ENCODE results near the gene CITED1. TPM values are rescaled to one million over a fixed set of nuclear protein-coding genes. Genes with fewer than 3 reads are reported as not detected.

CITED1 gene
- total RNA-seq, 1 experiment from 2014 or later, result 0.72 TPM

GRCh38 chrX:72273718-72274117 is 32.0 kb downstream of the CITED1 start:
- CTCF ChIA-PET, result interaction anchor here (0.8 kb wide), 1 partner anchor 8 kb away, joined by 3 read pairs; no protein-coding TSS in a partner anchor
- peaks cover 37% of the 10 kb centered on the region for H3K4me1 Mint-ChIP-seq (ENCODE audit: insufficient read depth, unreplicated experiment)

GRCh38 chrX:72272868-72273267 is 32.8 kb downstream of the CITED1 start:
- ChIA-PET POLR2A (interaction anchor here (0.6 to 1.2 kb wide), 4 partner anchors 9 to 348 kb away, joined by 3 to 4 read pairs (median 3); no protein-coding TSS in a partner anchor), CTCF (interaction anchor here (0.8 kb wide), 1 partner anchor 9 kb away, joined by 3 read pairs; no protein-coding TSS in a partner anchor)
- peak; percentile 88 for DNase-seq (ENCODE audit: unreplicated experiment)

More at GRCh38 chrX:72273718-72274117, 32.0 kb downstream of the CITED1 start:
- intact Hi-C loops (cut with micrococcal nuclease), result no loop called here
- Mint-ChIP-seq H3K9me3 (ENCODE audit: unreplicated experiment) (no peaks in the 10 kb centered on the region), H3K36me3 (ENCODE audit: insufficient read depth, unreplicated experiment) (peaks cover 83% of the 10 kb centered on the region), H3K27ac (ENCODE audit: low read depth, unreplicated experiment) (peak overlapping the region; percentile 99), H3K27me3 (ENCODE audit: insufficient read depth, unreplicated experiment) (peaks cover 2% of the 10 kb centered on the region), H3K4me3 (ENCODE audit: unreplicated experiment) (peak overlapping the region; percentile 90)
- POLR2A ChIA-PET, result interaction anchor here (1.0 to 1.2 kb wide), 3 partner anchors 10 to 267 kb away, joined by 3 read pairs; no protein-coding TSS in a partner anchor
- no peak for TF ChIP-seq CTCF (IDR thresholded peaks at IDR 0.05; ENCODE audit: unreplicated experiment)
- peak; percentile 32 for DNase-seq (ENCODE audit: unreplicated experiment)
- BruUV-seq (replicated peaks), result no TSS peak

GRCh38 chrX:72271812-72272211 is 33.9 kb downstream of the CITED1 start:
- peak; percentile 71 for DNase-seq (ENCODE audit: unreplicated experiment)
- H3K36me3 Mint-ChIP-seq (ENCODE audit: insufficient read depth, unreplicated experiment), result peaks cover 97% of the 10 kb centered on the region
- H3K9me3 Mint-ChIP-seq (ENCODE audit: unreplicated experiment), result no peaks in the 10 kb centered on the region
- peaks cover 37% of the 10 kb centered on the region for H3K4me1 Mint-ChIP-seq (ENCODE audit: insufficient read depth, unreplicated experiment)
- ChIA-PET POLR2A (no interaction called here), CTCF (no interaction called here)
- no peaks in the 10 kb centered on the region for H3K27me3 Mint-ChIP-seq (ENCODE audit: insufficient read depth, unreplicated experiment)
- H3K4me3 Mint-ChIP-seq (ENCODE audit: unreplicated experiment), result peak overlapping the region; percentile 90
- intact Hi-C loops (cut with micrococcal nuclease), result no loop called here
- no TSS peak for BruUV-seq (replicated peaks)
- H3K27ac Mint-ChIP-seq (ENCODE audit: low read depth, unreplicated experiment), result peak overlapping the region; percentile 68
- no peak for TF ChIP-seq CTCF (IDR thresholded peaks at IDR 0.05; ENCODE audit: unreplicated experiment)

More at GRCh38 chrX:72272868-72273267, 32.8 kb downstream of the CITED1 start:
- Mint-ChIP-seq H3K27ac (ENCODE audit: low read depth, unreplicated experiment) (peak overlapping the region; percentile 68), H3K27me3 (ENCODE audit: insufficient read depth, unreplicated experiment) (no peaks in the 10 kb centered on the region), H3K4me3 (ENCODE audit: unreplicated experiment) (peak overlapping the region; percentile 90), H3K4me1 (ENCODE audit: insufficient read depth, unreplicated experiment) (peaks cover 37% of the 10 kb centered on the region), H3K36me3 (ENCODE audit: insufficient read depth, unreplicated experiment) (peaks cover 92% of the 10 kb centered on the region), H3K9me3 (ENCODE audit: unreplicated experiment) (no peaks in the 10 kb centered on the region)
- no TSS peak for BruUV-seq (replicated peaks)
- intact Hi-C loops (cut with micrococcal nuclease), result no loop called here
- TF ChIP-seq CTCF (IDR thresholded peaks at IDR 0.05; ENCODE audit: unreplicated experiment), result no peak

GRCh38 chrX:72271091-72271788 is 34.5 kb downstream of the CITED1 start:
- POLR2A ChIA-PET, result interaction anchor here (0.6 kb wide), 1 partner anchor 1710 kb away, joined by 3 read pairs; no protein-coding TSS in a partner anchor
- Mint-ChIP-seq H3K27ac (ENCODE audit: low read depth, unreplicated experiment) (peak overlapping the region; percentile 68), H3K36me3 (ENCODE audit: insufficient read depth, unreplicated experiment) (peaks cover 95% of the 10 kb centered on the region), H3K4me1 (ENCODE audit: insufficient read depth, unreplicated experiment) (peaks cover 37% of the 10 kb centered on the region), H3K27me3 (ENCODE audit: insufficient read depth, unreplicated experiment) (no peaks in the 10 kb centered on the region), H3K9me3 (ENCODE audit: unreplicated experiment) (no peaks in the 10 kb centered on the region), H3K4me3 (ENCODE audit: unreplicated experiment) (peak overlapping the region; percentile 90)
- BruUV-seq (replicated peaks), result no TSS peak
- TF ChIP-seq CTCF (IDR thresholded peaks at IDR 0.05; ENCODE audit: unreplicated experiment), result no peak
- intact Hi-C loops (cut with micrococcal nuclease), result no loop called here
- CTCF ChIA-PET, result interaction anchor here (3.3 kb wide), 1 partner anchor 26 kb away, joined by 15 read pairs; no protein-coding TSS in a partner anchor
- DNase-seq (ENCODE audit: unreplicated experiment), result no peak
